ENCODE measurements around the gene UVRAG.

UVRAG gene

DNA sequence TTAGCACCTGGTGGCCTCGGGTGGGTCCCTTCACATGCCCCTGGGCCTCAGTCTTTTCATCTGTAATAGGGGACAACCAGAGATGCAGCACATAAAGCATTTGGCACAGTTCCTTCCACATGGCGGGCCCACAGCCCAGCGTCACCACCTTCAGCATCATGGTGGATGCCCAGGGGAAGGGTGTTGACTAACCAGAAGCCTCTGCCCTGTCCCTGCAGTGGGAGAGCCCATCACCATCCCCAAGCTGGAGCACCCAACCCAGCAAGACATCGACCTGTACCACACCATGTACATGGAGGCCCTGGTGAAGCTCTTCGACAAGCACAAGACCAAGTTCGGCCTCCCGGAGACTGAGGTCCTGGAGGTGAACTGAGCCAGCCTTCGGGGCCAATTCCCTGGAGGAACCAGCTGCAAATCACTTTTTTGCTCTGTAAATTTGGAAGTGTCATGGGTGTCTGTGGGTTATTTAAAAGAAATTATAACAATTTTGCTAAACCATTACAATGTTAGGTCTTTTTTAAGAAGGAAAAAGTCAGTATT lies 14.8 kb upstream of the UVRAG start:
- TF ChIP-seq FOXM1 (IDR thresholded peaks at IDR 0.05; ENCODE audit: borderline replicate concordance, low read depth) (no peak), ZBTB7A (IDR thresholded peaks at IDR 0.05; ENCODE audit: low read depth) (no peak), YY1 (IDR thresholded peaks at IDR 0.05; ENCODE audit: low read depth) (no peak), TEAD4 (IDR thresholded peaks at IDR 0.05) (no peak), NFIC (IDR thresholded peaks at IDR 0.05) (no peak), EP300 (IDR thresholded peaks at IDR 0.05; ENCODE audit: borderline replicate concordance) (no peak), CREB1 (IDR thresholded peaks at IDR 0.05; ENCODE audit: low read depth) (no peak), CEBPB (IDR thresholded peaks at IDR 0.05) (no peak), EGR1 (IDR thresholded peaks at IDR 0.05) (no peak), TCF12 (IDR thresholded peaks at IDR 0.05; ENCODE audit: low read depth) (no peak), TAF1 (IDR thresholded peaks at IDR 0.05; ENCODE audit: low read depth) (no peak), RAD21 (IDR thresholded peaks at IDR 0.05; ENCODE audit: low read depth) (no peak)
- TF ChIP-seq, protein P1, sequence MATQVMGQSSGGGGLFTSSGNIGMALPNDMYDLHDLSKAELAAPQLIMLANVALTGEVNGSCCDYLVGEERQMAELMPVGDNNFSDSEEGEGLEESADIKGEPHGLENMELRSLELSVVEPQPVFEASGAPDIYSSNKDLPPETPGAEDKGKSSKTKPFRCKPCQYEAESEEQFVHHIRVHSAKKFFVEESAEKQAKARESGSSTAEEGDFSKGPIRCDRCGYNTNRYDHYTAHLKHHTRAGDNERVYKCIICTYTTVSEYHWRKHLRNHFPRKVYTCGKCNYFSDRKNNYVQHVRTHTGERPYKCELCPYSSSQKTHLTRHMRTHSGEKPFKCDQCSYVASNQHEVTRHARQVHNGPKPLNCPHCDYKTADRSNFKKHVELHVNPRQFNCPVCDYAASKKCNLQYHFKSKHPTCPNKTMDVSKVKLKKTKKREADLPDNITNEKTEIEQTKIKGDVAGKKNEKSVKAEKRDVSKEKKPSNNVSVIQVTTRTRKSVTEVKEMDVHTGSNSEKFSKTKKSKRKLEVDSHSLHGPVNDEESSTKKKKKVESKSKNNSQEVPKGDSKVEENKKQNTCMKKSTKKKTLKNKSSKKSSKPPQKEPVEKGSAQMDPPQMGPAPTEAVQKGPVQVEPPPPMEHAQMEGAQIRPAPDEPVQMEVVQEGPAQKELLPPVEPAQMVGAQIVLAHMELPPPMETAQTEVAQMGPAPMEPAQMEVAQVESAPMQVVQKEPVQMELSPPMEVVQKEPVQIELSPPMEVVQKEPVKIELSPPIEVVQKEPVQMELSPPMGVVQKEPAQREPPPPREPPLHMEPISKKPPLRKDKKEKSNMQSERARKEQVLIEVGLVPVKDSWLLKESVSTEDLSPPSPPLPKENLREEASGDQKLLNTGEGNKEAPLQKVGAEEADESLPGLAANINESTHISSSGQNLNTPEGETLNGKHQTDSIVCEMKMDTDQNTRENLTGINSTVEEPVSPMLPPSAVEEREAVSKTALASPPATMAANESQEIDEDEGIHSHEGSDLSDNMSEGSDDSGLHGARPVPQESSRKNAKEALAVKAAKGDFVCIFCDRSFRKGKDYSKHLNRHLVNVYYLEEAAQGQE (IDR thresholded peaks at IDR 0.05; ENCODE audit: low read depth), result no peak
- TF ChIP-seq, protein P2, sequence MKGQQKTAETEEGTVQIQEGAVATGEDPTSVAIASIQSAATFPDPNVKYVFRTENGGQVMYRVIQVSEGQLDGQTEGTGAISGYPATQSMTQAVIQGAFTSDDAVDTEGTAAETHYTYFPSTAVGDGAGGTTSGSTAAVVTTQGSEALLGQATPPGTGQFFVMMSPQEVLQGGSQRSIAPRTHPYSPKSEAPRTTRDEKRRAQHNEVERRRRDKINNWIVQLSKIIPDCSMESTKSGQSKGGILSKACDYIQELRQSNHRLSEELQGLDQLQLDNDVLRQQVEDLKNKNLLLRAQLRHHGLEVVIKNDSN (IDR thresholded peaks at IDR 0.05), result no peak
- TF ChIP-seq, protein P3, sequence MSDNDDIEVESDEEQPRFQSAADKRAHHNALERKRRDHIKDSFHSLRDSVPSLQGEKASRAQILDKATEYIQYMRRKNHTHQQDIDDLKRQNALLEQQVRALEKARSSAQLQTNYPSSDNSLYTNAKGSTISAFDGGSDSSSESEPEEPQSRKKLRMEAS (IDR thresholded peaks at IDR 0.05), result no peak

DNA sequence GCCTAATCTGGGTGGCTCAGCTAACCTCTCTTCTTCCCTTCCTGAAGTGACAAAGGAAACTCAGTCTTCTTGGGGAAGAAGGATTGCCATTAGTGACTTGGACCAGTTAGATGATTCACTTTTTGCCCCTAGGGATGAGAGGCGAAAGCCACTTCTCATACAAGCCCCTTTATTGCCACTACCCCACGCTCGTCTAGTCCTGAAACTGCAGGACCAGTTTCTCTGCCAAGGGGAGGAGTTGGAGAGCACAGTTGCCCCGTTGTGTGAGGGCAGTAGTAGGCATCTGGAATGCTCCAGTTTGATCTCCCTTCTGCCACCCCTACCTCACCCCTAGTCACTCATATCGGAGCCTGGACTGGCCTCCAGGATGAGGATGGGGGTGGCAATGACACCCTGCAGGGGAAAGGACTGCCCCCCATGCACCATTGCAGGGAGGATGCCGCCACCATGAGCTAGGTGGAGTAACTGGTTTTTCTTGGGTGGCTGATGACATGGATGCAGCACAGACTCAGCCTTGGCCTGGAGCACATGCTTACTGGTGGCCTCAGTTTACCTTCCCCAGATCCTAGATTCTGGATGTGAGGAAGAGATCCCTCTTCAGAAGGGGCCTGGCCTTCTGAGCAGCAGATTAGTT lies 14.2 kb upstream of the UVRAG start:
- TF ChIP-seq NFIC (IDR thresholded peaks at IDR 0.05) (no peak), TAF1 (IDR thresholded peaks at IDR 0.05; ENCODE audit: low read depth) (no peak), ZBTB7A (IDR thresholded peaks at IDR 0.05; ENCODE audit: low read depth) (no peak), FOXM1 (IDR thresholded peaks at IDR 0.05; ENCODE audit: borderline replicate concordance, low read depth) (no peak), TCF12 (IDR thresholded peaks at IDR 0.05; ENCODE audit: low read depth) (no peak), CEBPB (IDR thresholded peaks at IDR 0.05) (no peak), TEAD4 (IDR thresholded peaks at IDR 0.05) (no peak), EGR1 (IDR thresholded peaks at IDR 0.05) (no peak), EP300 (IDR thresholded peaks at IDR 0.05; ENCODE audit: borderline replicate concordance) (no peak), CREB1 (IDR thresholded peaks at IDR 0.05; ENCODE audit: low read depth) (no peak), YY1 (IDR thresholded peaks at IDR 0.05; ENCODE audit: low read depth) (no peak), RAD21 (IDR thresholded peaks at IDR 0.05; ENCODE audit: low read depth) (no peak)
- TF ChIP-seq, protein P2 (IDR thresholded peaks at IDR 0.05), result no peak
- TF ChIP-seq, protein P1 (IDR thresholded peaks at IDR 0.05; ENCODE audit: low read depth), result no peak
- TF ChIP-seq, protein P3 (IDR thresholded peaks at IDR 0.05), result no peak

DNA sequence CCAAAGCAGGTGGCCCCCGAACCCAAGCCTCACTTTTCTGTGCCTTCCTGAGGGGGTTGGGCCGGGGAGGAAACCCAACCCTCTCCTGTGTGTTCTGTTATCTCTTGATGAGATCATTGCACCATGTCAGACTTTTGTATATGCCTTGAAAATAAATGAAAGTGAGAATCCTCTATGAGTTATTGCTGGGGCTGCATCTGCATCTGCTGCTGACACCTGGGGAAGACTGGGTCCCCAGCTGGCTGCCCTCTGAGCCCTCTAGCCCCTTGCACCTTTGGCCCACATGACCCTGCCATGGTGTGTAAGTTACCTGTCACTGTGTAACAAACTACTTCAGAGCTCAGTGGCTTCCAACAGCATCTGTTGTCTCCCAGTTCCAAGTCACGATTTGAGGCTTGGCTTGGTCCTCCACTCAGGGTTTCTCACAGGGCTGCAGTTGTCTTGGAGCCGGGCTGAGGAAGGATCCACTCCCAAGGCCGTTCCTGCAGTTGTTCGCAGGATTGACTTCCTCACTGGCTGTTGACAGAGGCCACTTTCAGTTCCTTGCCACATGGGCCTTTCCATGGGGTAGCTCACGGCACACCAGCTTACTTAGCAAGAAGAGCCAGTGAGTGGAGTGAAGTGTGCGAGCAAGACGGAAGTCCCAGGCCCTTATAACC lies 13.5 kb upstream of the UVRAG start:
- TF ChIP-seq NFIC (IDR thresholded peaks at IDR 0.05) (no peak), ZBTB7A (IDR thresholded peaks at IDR 0.05; ENCODE audit: low read depth) (no peak), EP300 (IDR thresholded peaks at IDR 0.05; ENCODE audit: borderline replicate concordance) (no peak), CEBPB (IDR thresholded peaks at IDR 0.05) (no peak), TAF1 (IDR thresholded peaks at IDR 0.05; ENCODE audit: low read depth) (no peak), CREB1 (IDR thresholded peaks at IDR 0.05; ENCODE audit: low read depth) (no peak), EGR1 (IDR thresholded peaks at IDR 0.05) (no peak), TCF12 (IDR thresholded peaks at IDR 0.05; ENCODE audit: low read depth) (no peak), FOXM1 (IDR thresholded peaks at IDR 0.05; ENCODE audit: borderline replicate concordance, low read depth) (no peak), YY1 (IDR thresholded peaks at IDR 0.05; ENCODE audit: low read depth) (no peak)
- TF ChIP-seq, protein P2 (IDR thresholded peaks at IDR 0.05), result no peak
- TF ChIP-seq, protein P3 (IDR thresholded peaks at IDR 0.05), result no peak

All from Ishikawa (cell line).